HepG2 (cell line): Measurements from ENCODE around the gene TMEM235. TPM values are rescaled to one million over a fixed set of nuclear protein-coding genes. Genes with fewer than 3 reads are reported as not detected.

Experiments
- IRF9 ChIP-seq: sonication (generic); formaldehyde crosslinking; IDR thresholded peaks from 2 replicates; pipeline ENCODE4 v1.8.0; 2022; ENCODE audit warnings: missing genetic modification reagents, mild to moderate bottlenecking, borderline replicate concordance
- JDP2 ChIP-seq: sonication (generic); formaldehyde crosslinking; IDR thresholded peaks from 2 replicates; pipeline ENCODE4 v1.8.1; 2022; ENCODE audit warnings: missing genetic modification reagents, borderline replicate concordance
- KMT2A ChIP-seq: sonication (generic); formaldehyde crosslinking; IDR thresholded peaks from 2 replicates; pipeline ENCODE4 v1.4.0; 2020; ENCODE audit warnings: missing genetic modification reagents
- MZF1 ChIP-seq: sonication (generic); formaldehyde crosslinking; IDR thresholded peaks from 2 replicates; pipeline ENCODE4 v1.8.1; 2023; ENCODE audit warnings: mild to moderate bottlenecking, missing genetic modification reagents, borderline replicate concordance
- POLR2AphosphoS2 ChIP-seq: IDR thresholded peaks from 2 replicates; pipeline ENCODE4 v1.6.1; 2011; ENCODE audit warnings: low read depth, low read length, improper control_type of control experiment
- POLR2G ChIP-seq: fragments of 200-400 bp; formaldehyde crosslinking; IDR thresholded peaks from 2 replicates; pipeline ENCODE4 v1.6.1; 2018; ENCODE audit warnings: mild to moderate bottlenecking, low read depth, low read length, moderate library complexity
- SRY ChIP-seq: sonication (generic); formaldehyde crosslinking; IDR thresholded peaks from 2 replicates; pipeline ENCODE4 v1.8.0; 2022; ENCODE audit warnings: mild to moderate bottlenecking, missing genetic modification reagents
- STAG1 ChIP-seq: sonication (generic); formaldehyde crosslinking; IDR thresholded peaks from 2 replicates; pipeline ENCODE4 v1.4.0; 2020; ENCODE audit warnings: missing genetic modification reagents
- TFDP1 ChIP-seq: IDR thresholded peaks from 2 replicates; pipeline ENCODE4 v1.6.1; 2016; ENCODE audit warnings: missing compliant biosample characterization, missing genetic modification reagents, borderline replicate concordance
- XBP1 ChIP-seq: sonication (generic); formaldehyde crosslinking; IDR thresholded peaks from 2 replicates; pipeline ENCODE4 v1.5.0; 2020; ENCODE audit warnings: missing genetic modification reagents
- ZFAT ChIP-seq: sonication (generic); formaldehyde crosslinking; conservative IDR thresholded peaks from 2 replicates; pipeline ENCODE4 v1.8.1; 2023; ENCODE audit warnings: missing genetic modification reagents, inconsistent platforms
- ZNF17 ChIP-seq: sonication (generic); formaldehyde crosslinking; IDR thresholded peaks from 2 replicates; pipeline ENCODE4 v1.5.0; 2020; ENCODE audit warnings: mild to moderate bottlenecking, missing genetic modification reagents
- ZNF274 ChIP-seq: sonication (generic); formaldehyde crosslinking; IDR thresholded peaks from 2 replicates; pipeline ENCODE4 v1.5.1; 2020; ENCODE audit warnings: mild to moderate bottlenecking, missing genetic modification reagents
- ZNF280B ChIP-seq: sonication (generic); formaldehyde crosslinking; IDR thresholded peaks from 2 replicates; pipeline ENCODE4 v1.5.0; 2020; ENCODE audit warnings: missing genetic modification reagents, mild to moderate bottlenecking, borderline replicate concordance
- ZNF280D ChIP-seq: sonication (generic); formaldehyde crosslinking; IDR thresholded peaks from 2 replicates; pipeline ENCODE4 v1.5.1; 2020; ENCODE audit warnings: mild to moderate bottlenecking, missing genetic modification reagents
- ZNF552 ChIP-seq: sonication (generic); formaldehyde crosslinking; IDR thresholded peaks from 2 replicates; pipeline ENCODE4 v1.9.0; 2022; ENCODE audit warnings: missing genetic modification reagents, mild to moderate bottlenecking, borderline replicate concordance
- ZNF556 ChIP-seq: sonication (generic); formaldehyde crosslinking; IDR thresholded peaks from 2 replicates; pipeline ENCODE4 v1.4.0; 2020; ENCODE audit warnings: mild to moderate bottlenecking, missing genetic modification reagents, borderline replicate concordance
- ZNF724P ChIP-seq: sonication (generic); formaldehyde crosslinking; IDR thresholded peaks from 2 replicates; pipeline ENCODE4 v1.8.0; 2022; ENCODE audit warnings: missing genetic modification reagents, borderline replicate concordance
- ZNF770 ChIP-seq: sonication (generic); formaldehyde crosslinking; IDR thresholded peaks from 2 replicates; pipeline ENCODE4 v1.5.0; 2020; ENCODE audit warnings: mild to moderate bottlenecking, missing genetic modification reagents
- ZNF883 ChIP-seq: sonication (generic); formaldehyde crosslinking; IDR thresholded peaks from 2 replicates; pipeline ENCODE4 v1.5.1; 2020; ENCODE audit warnings: mild to moderate bottlenecking, missing genetic modification reagents; ENCODE audit errors: not compliant biosample characterization
- polyA plus RNA-seq, 8 experiments: library from polyadenylated mRNA; depleted of rRNA in 3 of 8; stranded (reverse) in 7 of 8; unstranded in 1 of 8; fragments of >200 nt; fragmentation: Illumina TruSeq in 4 of 8; extraction: Trizol in 4 of 8; gene quantifications; 2 replicates each; pipeline versions ENCODE4 v1.2.1 to v1.2.3, GENCODE V29; 2011 to 2016; ENCODE audit warnings: low read depth in 4 of 8, missing spikeins in 1 of 8, mixed read lengths in 1 of 8; ENCODE audit not compliant: insufficient read depth in 1 of 8
- total RNA-seq, 5 experiments: library from RNA; depleted of rRNA; stranded (reverse); fragments of >200 nt; fragmentation: Illumina TruSeq; extraction: Trizol; gene quantifications; 2 replicates each; pipeline ENCODE4 v1.2.3, GENCODE V29; 2016; ENCODE audit warnings: low read depth in 1 of 5

Gene TMEM235
- total and polyA plus RNA-seq, 2 of the 13 experiments (the other 11 are each of a cell fraction or from before 2014, with no cell fraction given), result not detected

- TF ChIP-seq ZNF274 (CRISPR knock-in tag), result peak; percentile 96
- TF ChIP-seq ZNF280B (CRISPR knock-in tag), result peak; percentile 70; the same call in 1 of the 2 replicates
- TF ChIP-seq JDP2 (CRISPR knock-in tag), result peak; percentile 77; the same call in 1 of the 2 replicates
- peak; percentile 42; the same call in 1 of the 2 replicates for TF ChIP-seq MZF1
- TF ChIP-seq ZNF17, result no peak
- TF ChIP-seq SRY (CRISPR knock-in tag), result 0 out of 2 replicates have a peak, but pooled peaks have one; percentile 33
- peak; percentile 95; the same call in 1 of the 2 replicates for TF ChIP-seq ZNF724P (CRISPR knock-in tag)
- TF ChIP-seq ZNF770 (CRISPR knock-in tag), result peak; percentile 43; the same call in 1 of the 2 replicates
- TF ChIP-seq IRF9 (CRISPR knock-in tag), result peak; percentile 68; the same call in 1 of the 2 replicates
- no peak for TF ChIP-seq POLR2AphosphoS2
- TF ChIP-seq ZNF280D (CRISPR knock-in tag), result peak; percentile 87; the same call in 1 of the 2 replicates
- peak; percentile 72 for TF ChIP-seq POLR2G
- TF ChIP-seq ZNF552 (CRISPR knock-in tag), result no peak; the same call in 1 of the 2 replicates
- no peak for TF ChIP-seq XBP1 (CRISPR knock-in tag)
- peak; percentile 88; the same call in 1 of the 2 replicates for TF ChIP-seq ZNF556 (CRISPR knock-in tag)
- TF ChIP-seq ZNF883 (CRISPR knock-in tag), result peak; percentile 96
- TF ChIP-seq STAG1, result peak; percentile 6; the same call in 1 of the 2 replicates
- peak; percentile 94 for TF ChIP-seq KMT2A (CRISPR knock-in tag)
- TF ChIP-seq TFDP1 (CRISPR knock-in tag), result peak; percentile 100
- TF ChIP-seq ZFAT (CRISPR knock-in tag), result no peak
These were observed 17.3 kb upstream of the TMEM235 start, which contains the start of gene BIRC5 (continued) for GRCh38 chr17:78214016-78214705.
